Gastrocnemius medialis (tissue), 4 donors: Measurements from ENCODE around the gene PHIP. TPM values are rescaled to one million over a fixed set of nuclear protein-coding genes. Genes with fewer than 3 reads are reported as not detected.
"Not testable (repeated sequence)": the region's sequence is repeated elsewhere in the genome, so short reads cannot be mapped to it uniquely, and the experiment has no call there.

Experiments
- ATAC-seq, 2 donors: fragments of 150-250 bp; one replicate each; pipeline ENCODE4 v1.9.1; 2016
- DNase-seq, 2 donors: peaks; one replicate each; pipeline ENCODE4 v3.0.0-alpha.2; 2019
- H3K27ac ChIP-seq, 4 donors: fragments of 200-600 bp; sonication (generic); 1 replicate in 1 of 4; 2 replicates in 3 of 4; pipeline ENCODE4 v1.5.1; 2016 to 2018; ENCODE audit warnings: mild to moderate bottlenecking in 2 of 4, moderate library complexity in 1 of 4
- H3K27me3 ChIP-seq, 3 donors: fragments of 200-600 bp; sonication (generic) in 2 of 3; 1 replicate in 1 of 3; 2 replicates in 2 of 3; pipeline versions ENCODE4 v1.5.1 to v1.6.0; 2016 to 2019; ENCODE audit warnings: mild to moderate bottlenecking in 1 of 3, moderate library complexity in 1 of 3
- H3K36me3 ChIP-seq, 2 donors: fragments of 200-600 bp; sonication (generic) in 1 of 2; one replicate each; pipeline ENCODE4 v1.5.1; 2017 to 2018
- H3K4me1 ChIP-seq, 2 donors: fragments of 200-600 bp; sonication (generic) in 1 of 2; one replicate each; pipeline ENCODE4 v1.5.1; 2016 to 2017; ENCODE audit warnings: mild to moderate bottlenecking in 2 of 2
- H3K4me3 ChIP-seq, 4 donors: fragments of 200-600 bp; sonication (generic) in 3 of 4; 1 replicate in 1 of 4; 2 replicates in 3 of 4; pipeline ENCODE4 v1.5.1; 2016 to 2019; ENCODE audit warnings: mild to moderate bottlenecking in 2 of 4
- H3K9me3 ChIP-seq, 3 donors: fragments of 200-600 bp; sonication (generic) in 2 of 3; 1 replicate in 1 of 3; 2 replicates in 2 of 3; pipeline ENCODE4 v1.5.1; 2016 to 2019
- POLR2A ChIP-seq, 2 donors: fragments of 450-650 bp; IDR thresholded peaks; one replicate each; pipeline ENCODE4 v1.6.1; 2017; ENCODE audit warnings: antibody characterized with exemption in 2 of 2, mild to moderate bottlenecking in 2 of 2, moderate library complexity in 2 of 2
- in situ Hi-C, 4 donors: fragments of 200-750 bp; cut with MboI; loops; one replicate each; pipeline versions ENCODE4 v1.15.0 to v1.8.0; 2017; ENCODE audit warnings: low sequenced_read_pairs in 4 of 4
- intact Hi-C: fragments of 100-400 bp; cut with DNase I; formaldehyde crosslinking; loops from one replicate; pipeline ENCODE4 v1.15.1; 2023; ENCODE audit warnings: low total_unique reads
- total RNA-seq, 4 donors: library from RNA; depleted of rRNA; stranded (reverse); fragments of >200 nt; gene quantifications; one replicate each; pipeline versions ENCODE4 v1.1.0 to v1.2.3, GENCODE V29; 2016
- TF ChIP-seq, protein P1 (sequence below), 5 experiments: fragments of 450-650 bp in 3 of 5; fragments of 200-600 bp in 2 of 5; sonication (generic) in 2 of 5; IDR thresholded peaks in 4 of 5; conservative IDR thresholded peaks in 1 of 5; 1 replicate in 4 of 5; 2 replicates in 1 of 5; pipeline ENCODE4 v1.5.1; 2016 to 2019; ENCODE audit warnings: antibody characterized with exemption in 5 of 5, mild to moderate bottlenecking in 3 of 5, moderate library complexity in 3 of 5

PHIP gene
- total RNA-seq, 4 donors from 2014 or later, result 10.9 to 25.1 (median 16.6) TPM

DNA sequence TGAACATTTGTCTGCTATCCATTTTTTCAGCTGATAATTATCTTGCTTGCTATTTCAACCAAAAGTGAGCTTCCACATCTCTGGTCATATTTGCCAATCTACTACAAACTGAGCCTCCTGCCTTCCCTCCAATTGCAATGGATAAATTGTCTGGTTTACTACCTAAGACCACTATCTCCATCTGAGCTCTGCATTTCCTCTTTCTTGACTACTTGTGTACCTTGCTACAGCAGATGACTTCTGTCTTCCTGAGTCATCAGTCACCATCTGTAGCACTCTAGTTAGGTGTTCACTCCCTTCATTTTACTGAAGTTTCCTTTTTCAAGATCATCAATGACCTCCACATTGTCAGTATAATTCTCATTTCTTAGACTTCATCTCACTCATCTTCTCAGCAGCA lies 33.5 kb upstream of the PHIP start:
- peaks cover 5 to 11% of the 10 kb centered on the region in 2 donors for H3K4me1 ChIP-seq
- in situ Hi-C loops (no loop called here), intact Hi-C loops (no loop called here)
- no peaks in the 10 kb centered on the region for H3K36me3 ChIP-seq
- TF ChIP-seq POLR2A (IDR thresholded peaks at IDR 0.05), result no peak
- TF ChIP-seq, protein P1, sequence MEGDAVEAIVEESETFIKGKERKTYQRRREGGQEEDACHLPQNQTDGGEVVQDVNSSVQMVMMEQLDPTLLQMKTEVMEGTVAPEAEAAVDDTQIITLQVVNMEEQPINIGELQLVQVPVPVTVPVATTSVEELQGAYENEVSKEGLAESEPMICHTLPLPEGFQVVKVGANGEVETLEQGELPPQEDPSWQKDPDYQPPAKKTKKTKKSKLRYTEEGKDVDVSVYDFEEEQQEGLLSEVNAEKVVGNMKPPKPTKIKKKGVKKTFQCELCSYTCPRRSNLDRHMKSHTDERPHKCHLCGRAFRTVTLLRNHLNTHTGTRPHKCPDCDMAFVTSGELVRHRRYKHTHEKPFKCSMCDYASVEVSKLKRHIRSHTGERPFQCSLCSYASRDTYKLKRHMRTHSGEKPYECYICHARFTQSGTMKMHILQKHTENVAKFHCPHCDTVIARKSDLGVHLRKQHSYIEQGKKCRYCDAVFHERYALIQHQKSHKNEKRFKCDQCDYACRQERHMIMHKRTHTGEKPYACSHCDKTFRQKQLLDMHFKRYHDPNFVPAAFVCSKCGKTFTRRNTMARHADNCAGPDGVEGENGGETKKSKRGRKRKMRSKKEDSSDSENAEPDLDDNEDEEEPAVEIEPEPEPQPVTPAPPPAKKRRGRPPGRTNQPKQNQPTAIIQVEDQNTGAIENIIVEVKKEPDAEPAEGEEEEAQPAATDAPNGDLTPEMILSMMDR (IDR thresholded peaks at IDR 0.05 in 4 of 5, conservative IDR thresholded peaks at IDR 0.05 in 1 of 5), result no peak
- H3K27me3 ChIP-seq, result no peaks in the 10 kb centered on the region
- no peak overlapping the region for H3K27ac ChIP-seq
- no peak overlapping the region for H3K4me3 ChIP-seq
- ATAC-seq (no peak), DNase-seq (no peak)
- H3K9me3 ChIP-seq, result no peaks in the 10 kb centered on the region

DNA sequence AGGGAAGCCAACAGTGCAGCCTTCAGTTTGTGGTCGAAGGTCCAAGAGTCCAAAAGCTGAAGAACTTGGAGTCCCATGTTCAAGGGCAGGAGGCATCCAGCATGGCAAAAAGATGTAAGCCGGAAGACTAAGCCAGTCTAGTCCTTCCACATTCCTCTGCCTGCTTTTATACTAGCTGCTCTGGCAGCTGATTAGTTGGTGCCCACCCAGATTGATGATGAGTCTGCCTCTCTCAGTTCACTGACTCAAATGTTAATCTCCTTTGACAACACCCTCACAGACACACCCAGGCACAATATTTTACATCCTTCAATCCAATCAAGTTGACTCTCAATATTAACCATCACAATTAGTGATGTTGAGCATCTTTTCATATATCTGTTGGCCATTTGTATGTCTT lies 23.1 kb upstream of the PHIP start:
- TF ChIP-seq, protein P1 (IDR thresholded peaks at IDR 0.05 in 4 of 5, conservative IDR thresholded peaks at IDR 0.05 in 1 of 5), result no peak
- DNase-seq, result no peak
- Histone ChIP-seq H3K4me1 (no peaks in the 10 kb centered on the region), H3K27ac (no peak overlapping the region), H3K4me3 (no peak overlapping the region), H3K27me3 (no peaks in the 10 kb centered on the region), H3K9me3 (no peaks in the 10 kb centered on the region), H3K36me3 (no peaks in the 10 kb centered on the region)
- intact Hi-C loops (no loop called here), in situ Hi-C loops (no loop called here)
- no peak for ATAC-seq

DNA sequence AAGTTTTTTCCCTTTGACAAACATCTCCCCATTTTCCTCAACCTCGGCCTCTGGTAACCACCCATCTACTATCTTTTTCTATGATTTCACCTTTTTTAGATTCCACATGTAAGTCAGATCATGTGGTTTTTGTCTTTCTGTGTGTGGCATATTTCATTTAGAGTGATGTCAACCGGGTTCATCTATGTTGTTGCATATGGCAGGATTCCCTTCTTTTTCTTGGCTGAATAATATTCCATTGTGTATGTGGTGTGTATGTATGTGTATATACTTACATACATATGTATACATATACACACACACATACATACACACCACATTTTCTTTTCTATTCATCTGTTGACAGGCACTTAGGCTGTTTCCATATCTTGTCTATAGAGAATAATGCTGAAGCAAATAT lies 22.2 kb upstream of the PHIP start:
- in situ Hi-C loops (no loop called here), intact Hi-C loops (no loop called here)
- TF ChIP-seq POLR2A (IDR thresholded peaks at IDR 0.05), result no peak
- TF ChIP-seq, protein P1 (IDR thresholded peaks at IDR 0.05 in 4 of 5, conservative IDR thresholded peaks at IDR 0.05 in 1 of 5), result no peak

GRCh38 chr6:79094938-79095337 lies 16.9 kb upstream of the PHIP start:
- no peaks in the 10 kb centered on the region for H3K36me3 ChIP-seq
- DNase-seq (no peak), ATAC-seq (no peak)
- H3K4me1 ChIP-seq, result no peaks in the 10 kb centered on the region
- no peak overlapping the region for H3K27ac ChIP-seq
- TF ChIP-seq POLR2A (IDR thresholded peaks at IDR 0.05), result no peak
- TF ChIP-seq, protein P1 (IDR thresholded peaks at IDR 0.05 in 4 of 5, conservative IDR thresholded peaks at IDR 0.05 in 1 of 5), result no peak
- no peak overlapping the region for H3K4me3 ChIP-seq
- in situ Hi-C loops, result loop anchor here in 2 of 4 donors (25.0 kb wide), 2 partner anchors 142 to 442 kb away; partner anchors contain the start of genes HMGN3 (in 1 of the 2) and LCA5 (in 1 of the 2)
- H3K27me3 ChIP-seq, result no peaks in the 10 kb centered on the region
- intact Hi-C loops, result no loop called here
- no peaks in the 10 kb centered on the region for H3K9me3 ChIP-seq

More for the DNA sequence above, 22.2 kb upstream of the PHIP start:
- Histone ChIP-seq H3K36me3 (no peaks in the 10 kb centered on the region), H3K27ac (no peak overlapping the region), H3K4me3 (no peak overlapping the region), H3K27me3 (no peaks in the 10 kb centered on the region), H3K4me1 (no peaks in the 10 kb centered on the region), H3K9me3 (no peaks in the 10 kb centered on the region)
- ATAC-seq (no peak), DNase-seq (no peak)

DNA sequence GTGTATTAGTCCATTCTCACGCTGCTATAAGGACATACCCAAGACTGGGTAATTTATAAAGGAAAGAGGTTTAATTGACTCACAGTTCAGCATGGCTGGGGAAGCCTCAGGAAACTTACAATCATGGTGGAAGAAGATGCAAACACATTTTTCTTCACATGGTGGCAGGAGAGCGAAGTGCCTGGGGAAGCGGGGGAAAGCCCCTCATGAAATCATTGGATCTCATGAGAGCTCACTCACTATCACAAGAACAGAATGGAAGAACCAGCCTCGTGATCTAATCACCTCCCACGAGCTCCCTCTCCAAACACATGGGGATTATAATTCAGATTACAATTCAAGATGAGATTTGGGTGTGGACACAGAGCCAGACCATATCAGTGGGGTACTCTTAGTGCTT lies 13.7 kb upstream of the PHIP start:
- H3K36me3 ChIP-seq, intact Hi-C loops, H3K4me1 ChIP-seq, ATAC-seq, DNase-seq, H3K27me3 ChIP-seq, H3K9me3 ChIP-seq, H3K27ac ChIP-seq, H3K4me3 ChIP-seq: not testable (repeated sequence)
- in situ Hi-C loops, result loop anchor here in 2 of 4 donors (25.0 kb wide), 2 partner anchors 146 to 446 kb away; partner anchors contain the start of genes HMGN3 (in 1 of the 2) and LCA5 (in 1 of the 2)
